Neural progenitor cell (in vitro differentiated cells): Measurements from ENCODE around the gene KRT37.

Source experiments
- EZH2 ChIP-seq: fragments of 200-600 bp; sonication (generic); IDR thresholded peaks from 2 replicates; pipeline ENCODE4 v1.6.1; 2017; ENCODE audit warnings: antibody characterized with exemption, mild to moderate bottlenecking, moderate library complexity
- EZH2phosphoT487 ChIP-seq: fragments of 200-600 bp; sonication (generic); IDR thresholded peaks from 2 replicates; pipeline ENCODE4 v1.6.1; 2017; ENCODE audit warnings: antibody characterized with exemption
- TF ChIP-seq, protein P1 (sequence below): fragments of 200-600 bp; sonication (generic); IDR thresholded peaks from 2 replicates; pipeline ENCODE4 v1.5.1; 2017; ENCODE audit warnings: antibody characterized with exemption, mild to moderate bottlenecking

DNA sequence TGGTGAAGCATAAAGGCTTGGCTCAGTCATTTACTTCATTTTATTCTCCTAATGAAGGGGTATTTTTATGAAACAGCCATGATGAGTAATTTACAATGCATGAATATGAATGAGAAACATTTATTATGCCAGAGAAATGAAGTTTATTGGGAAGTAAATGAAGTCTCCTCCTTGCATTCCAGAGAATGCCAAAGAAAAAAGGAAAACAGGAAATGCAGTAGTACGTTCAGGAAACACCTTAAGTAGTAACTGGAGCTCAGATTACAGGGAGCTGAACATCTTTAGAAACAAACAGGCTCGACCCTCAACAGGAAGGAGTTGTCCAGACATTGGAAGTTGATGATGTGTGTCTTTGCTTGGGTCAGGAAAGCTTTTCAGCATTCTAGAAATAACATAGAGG lies 46.8 kb downstream of the KRT37 start:
- TF ChIP-seq, protein P1, sequence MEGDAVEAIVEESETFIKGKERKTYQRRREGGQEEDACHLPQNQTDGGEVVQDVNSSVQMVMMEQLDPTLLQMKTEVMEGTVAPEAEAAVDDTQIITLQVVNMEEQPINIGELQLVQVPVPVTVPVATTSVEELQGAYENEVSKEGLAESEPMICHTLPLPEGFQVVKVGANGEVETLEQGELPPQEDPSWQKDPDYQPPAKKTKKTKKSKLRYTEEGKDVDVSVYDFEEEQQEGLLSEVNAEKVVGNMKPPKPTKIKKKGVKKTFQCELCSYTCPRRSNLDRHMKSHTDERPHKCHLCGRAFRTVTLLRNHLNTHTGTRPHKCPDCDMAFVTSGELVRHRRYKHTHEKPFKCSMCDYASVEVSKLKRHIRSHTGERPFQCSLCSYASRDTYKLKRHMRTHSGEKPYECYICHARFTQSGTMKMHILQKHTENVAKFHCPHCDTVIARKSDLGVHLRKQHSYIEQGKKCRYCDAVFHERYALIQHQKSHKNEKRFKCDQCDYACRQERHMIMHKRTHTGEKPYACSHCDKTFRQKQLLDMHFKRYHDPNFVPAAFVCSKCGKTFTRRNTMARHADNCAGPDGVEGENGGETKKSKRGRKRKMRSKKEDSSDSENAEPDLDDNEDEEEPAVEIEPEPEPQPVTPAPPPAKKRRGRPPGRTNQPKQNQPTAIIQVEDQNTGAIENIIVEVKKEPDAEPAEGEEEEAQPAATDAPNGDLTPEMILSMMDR = no peak
- TF ChIP-seq EZH2 (no peak), EZH2phosphoT487 (no peak)
